ENCODE measurements around the gene PCDHGB5. TPM values are rescaled to one million over a fixed set of nuclear protein-coding genes. Genes with fewer than 3 reads are reported as not detected.

PCDHGB5 gene
- total and polyA plus RNA-seq, 8 donors: 0.35 to 16.8 (median 2.7) TPM; not detected in 1

DNA sequence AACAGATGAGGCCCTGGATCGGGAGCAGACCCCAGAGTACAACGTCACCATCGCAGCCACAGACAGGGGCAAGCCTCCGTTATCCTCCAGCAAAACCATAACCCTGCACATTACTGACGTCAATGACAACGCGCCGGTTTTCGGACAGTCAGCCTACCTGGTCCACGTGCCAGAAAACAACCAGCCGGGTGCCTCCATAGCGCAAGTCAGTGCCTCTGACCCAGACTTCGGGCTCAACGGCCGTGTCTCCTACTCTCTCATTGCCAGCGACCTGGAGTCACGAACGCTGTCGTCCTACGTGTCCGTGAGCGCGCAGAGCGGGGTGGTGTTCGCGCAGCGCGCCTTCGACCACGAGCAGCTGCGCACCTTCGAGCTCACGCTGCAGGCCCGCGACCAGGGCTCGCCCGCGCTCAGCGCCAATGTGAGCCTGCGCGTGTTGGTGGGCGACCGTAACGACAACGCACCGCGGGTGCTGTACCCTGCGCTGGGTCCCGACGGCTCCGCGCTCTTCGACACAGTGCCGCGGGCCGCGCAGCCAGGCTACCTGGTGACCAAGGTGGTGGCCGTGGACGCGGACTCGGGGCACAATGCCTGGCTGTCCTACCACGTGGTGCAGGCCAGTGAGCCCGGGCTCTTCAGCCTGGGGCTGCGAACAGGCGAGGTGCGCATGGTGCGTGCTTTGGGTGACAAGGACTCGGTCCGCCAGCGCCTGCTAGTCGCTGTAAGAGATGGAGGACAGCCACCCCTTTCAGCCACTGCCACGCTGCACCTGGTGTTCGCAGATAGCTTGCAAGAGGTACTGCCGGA is 21.5 kb downstream of the PCDHGB5 start:
- peaks cover 0 to 20% (median 0%) of the 10 kb centered on the region in 4 donors for H3K36me3 ChIP-seq
- 25 to 33% (median 28%) methylated on average over 54 to 74 of the region's 74 CpGs for WGBS, 5 donors
- TF ChIP-seq EP300 (IDR thresholded peaks at IDR 0.05) (no peak), CTCF (IDR thresholded peaks at IDR 0.05) (no peak), POLR2AphosphoS5 (IDR thresholded peaks at IDR 0.05) (no peak), POLR2A (IDR thresholded peaks at IDR 0.05) (no peak)
- intact Hi-C loops (cut with DNase I; ENCODE audit: low total_unique reads): loop anchor here (10.0 kb wide), 1 partner anchor 106 kb away; no protein-coding TSS in a partner anchor
- DNase-seq: no peak
- H3K27me3 ChIP-seq: peaks cover 0 to 77% (median 24%) of the 10 kb centered on the region in 3 donors
- H3K9me3 ChIP-seq: peaks cover 65 to 99% (median 94%) of the 10 kb centered on the region in 4 donors
- peaks cover 0 to 34% (median 9%) of the 10 kb centered on the region in 4 donors for H3K4me1 ChIP-seq
- no peak overlapping the region for H3K27ac ChIP-seq
- H3K4me3 ChIP-seq: no peak overlapping the region

- Histone ChIP-seq H3K4me3 (peak within 1 kb of the TSS; percentile 9 to 35 (median 23)), H3K9me3 (peaks cover 61 to 100% (median 96%) of the 10 kb centered on the region in 4 donors), H3K36me3 (peaks cover 0 to 25% (median under 1%) of the 10 kb centered on the region in 4 donors), H3K27ac (no peak within 1 kb of the TSS), H3K27me3 (peaks cover 0 to 72% (median 20%) of the 10 kb centered on the region in 3 donors), H3K4me1 (peaks cover 0 to 29% (median 9%) of the 10 kb centered on the region in 4 donors)
- intact Hi-C loops (cut with DNase I; ENCODE audit: low total_unique reads): no loop called here
- TF ChIP-seq CTCF (IDR thresholded peaks at IDR 0.05): peak in 1 of 7 experiments; percentile 23
- TF ChIP-seq POLR2AphosphoS5 (IDR thresholded peaks at IDR 0.05): no peak
- 9 to 17% (median 11%) methylated on average over 35 to 42 of the region's 42 CpGs for WGBS, 5 donors
- DNase-seq: peak in 1 of 2 donors; percentile 60
Measured at GRCh38 chr5:141420855-141421488, 23.2 kb downstream of the PCDHGB5 start, which contains the start of gene PCDHGA11. Gene PCDHGA11, plus strand, starts transcription at chr5:141421051. Its CDS starts 177 bp downstream, at chr5:141421228.

- H3K27ac ChIP-seq: no peak overlapping the region
- no peak for TF ChIP-seq CTCF (IDR thresholded peaks at IDR 0.05)
- no peak for TF ChIP-seq EP300 (IDR thresholded peaks at IDR 0.05)
- no peak for TF ChIP-seq POLR2A (IDR thresholded peaks at IDR 0.05)
- TF ChIP-seq POLR2AphosphoS5 (IDR thresholded peaks at IDR 0.05): no peak
- intact Hi-C loops (cut with DNase I; ENCODE audit: low total_unique reads): no loop called here
- peaks cover 66 to 100% (median 97%) of the 10 kb centered on the region in 4 donors for H3K9me3 ChIP-seq
- peaks cover 0 to 29% (median 3%) of the 10 kb centered on the region in 4 donors for H3K36me3 ChIP-seq
- 9 to 15% (median 10%) methylated on average over 13 of the region's 13 CpGs for WGBS, 5 donors
- H3K4me3 ChIP-seq: peak overlapping the region; percentile 9 to 35 (median 23)
- H3K4me1 ChIP-seq: peaks cover 0 to 29% (median 9%) of the 10 kb centered on the region in 4 donors
- no peak for DNase-seq
- H3K27me3 ChIP-seq: peaks cover 0 to 75% (median 20%) of the 10 kb centered on the region in 3 donors
Measured at GRCh38 chr5:141421489-141421855, 23.7 kb downstream of the PCDHGB5 start.

DNA sequence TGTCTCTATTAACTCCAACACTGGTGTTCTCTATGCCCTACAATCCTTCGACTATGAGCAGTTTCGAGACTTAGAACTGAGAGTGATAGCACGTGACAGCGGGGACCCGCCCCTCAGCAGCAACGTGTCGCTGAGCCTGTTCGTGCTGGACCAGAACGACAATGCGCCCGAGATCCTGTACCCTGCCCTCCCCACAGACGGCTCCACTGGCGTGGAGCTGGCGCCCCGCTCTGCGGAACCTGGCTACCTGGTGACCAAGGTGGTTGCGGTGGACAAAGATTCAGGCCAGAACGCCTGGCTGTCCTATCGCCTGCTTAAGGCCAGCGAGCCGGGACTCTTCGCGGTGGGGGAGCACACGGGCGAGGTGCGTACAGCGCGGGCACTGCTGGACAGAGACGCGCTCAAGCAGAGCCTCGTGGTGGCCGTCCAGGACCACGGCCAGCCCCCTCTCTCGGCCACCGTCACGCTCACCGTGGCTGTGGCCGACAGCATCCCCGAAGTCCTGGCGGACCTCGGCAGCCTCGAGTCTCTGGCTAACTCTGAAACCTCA is 25.1 kb downstream of the PCDHGB5 start:
- peaks cover 79 to 100% (median 99%) of the 10 kb centered on the region in 4 donors for H3K9me3 ChIP-seq
- intact Hi-C loops (cut with DNase I; ENCODE audit: low total_unique reads): no loop called here
- DNase-seq: no peak
- H3K36me3 ChIP-seq: peaks cover 0 to 36% (median 5%) of the 10 kb centered on the region in 4 donors
- no peak overlapping the region for H3K4me3 ChIP-seq
- peaks cover 0 to 78% (median 20%) of the 10 kb centered on the region in 3 donors for H3K27me3 ChIP-seq
- TF ChIP-seq CTCF (IDR thresholded peaks at IDR 0.05) (no peak), EP300 (IDR thresholded peaks at IDR 0.05) (no peak), POLR2AphosphoS5 (IDR thresholded peaks at IDR 0.05) (no peak), POLR2A (IDR thresholded peaks at IDR 0.05) (no peak)
- no peak overlapping the region for H3K27ac ChIP-seq
- 23 to 34% (median 24%) methylated on average over 15 to 42 of the region's 42 CpGs for WGBS, 5 donors
- peaks cover 0 to 26% (median 7%) of the 10 kb centered on the region in 4 donors for H3K4me1 ChIP-seq
